Measurements from ENCODE around the gene SPOCK3.

DNA sequence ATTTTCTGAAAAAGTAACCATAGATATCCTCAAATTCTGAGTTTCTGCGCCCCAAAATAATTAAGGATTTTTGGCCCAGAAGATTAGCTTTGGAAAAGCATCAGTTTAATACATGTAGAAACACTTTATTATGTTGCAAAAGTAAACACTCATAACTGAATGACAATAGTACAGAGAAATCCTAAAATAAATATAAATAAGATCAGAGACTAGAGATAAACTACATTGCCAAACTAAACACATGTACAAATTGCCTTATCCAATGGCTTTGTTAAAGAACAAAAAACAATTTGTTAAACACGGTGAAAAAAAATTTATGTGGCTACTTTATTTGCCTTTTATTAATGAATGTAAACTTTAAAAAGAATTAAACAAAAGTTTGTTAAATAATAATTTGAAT lies 17.5 kb downstream of the SPOCK3 start:
- no peak for TF ChIP-seq SUZ12 (IDR thresholded peaks at IDR 0.05; ENCODE audit: extremely low read depth, insufficient read depth, insufficient read length)
- no peak for TF ChIP-seq ZNF274 (IDR thresholded peaks at IDR 0.05; ENCODE audit: low read depth, low read length)
- TF ChIP-seq YY1 (IDR thresholded peaks at IDR 0.05; ENCODE audit: insufficient read depth, insufficient read length) = no peak

All from NT2/D1 (cell line).